Prostate gland (tissue), 2 donors: ENCODE data around the gene SUMO2. TPM values are rescaled to one million over a fixed set of nuclear protein-coding genes. Genes with fewer than 3 reads are reported as not detected.
"Not testable (repeated sequence)": the region's sequence is repeated elsewhere in the genome, so short reads cannot be mapped to it uniquely, and the experiment has no call there.

Experiments
- DNase-seq: peaks from one replicate; pipeline ENCODE4 v3.0.0-alpha.2; 2019; ENCODE audit warnings: low spot score
- H3K27ac ChIP-seq, 2 donors: fragments of 200-600 bp; sonication (generic); 2 replicates each; pipeline ENCODE4 v1.5.1; 2017 to 2019
- H3K27me3 ChIP-seq: fragments of 200-600 bp; sonication (generic); replicated peaks from 2 replicates; pipeline ENCODE4 v1.5.1; 2019; ENCODE audit not compliant: insufficient read depth
- H3K36me3 ChIP-seq, 2 donors: fragments of 200-600 bp; sonication (generic); 1 replicate in 1 of 2; 2 replicates in 1 of 2; pipeline versions ENCODE4 v1.5.1 to v1.8.1; 2017 to 2019
- H3K4me1 ChIP-seq: fragments of 200-600 bp; sonication (generic); replicated peaks from 2 replicates; pipeline ENCODE4 v1.5.1; 2019
- H3K4me3 ChIP-seq, 2 donors: fragments of 200-600 bp; sonication (generic); 2 replicates each; pipeline ENCODE4 v1.5.1; 2017 to 2019
- H3K9me3 ChIP-seq: fragments of 200-600 bp; sonication (generic); 2 replicates; pipeline ENCODE4 v1.5.1; 2017
- CTCF ChIP-seq, 4 experiments: fragments of 200-600 bp in 2 of 4; fragments of 450-650 bp in 2 of 4; sonication (generic) in 2 of 4; IDR thresholded peaks; 1 replicate in 3 of 4; 2 replicates in 1 of 4; pipeline ENCODE4 v1.5.1; 2016 to 2019; ENCODE audit warnings: antibody characterized with exemption in 4 of 4, mild to moderate bottlenecking in 2 of 4, moderate library complexity in 2 of 4
- POLR2A ChIP-seq: fragments of 450-650 bp; IDR thresholded peaks from one replicate; pipeline ENCODE4 v1.6.1; 2016; ENCODE audit warnings: antibody characterized with exemption, mild to moderate bottlenecking
- POLR2AphosphoS5 ChIP-seq: sonication (generic); formaldehyde crosslinking; IDR thresholded peaks from one replicate; pipeline ENCODE4 v1.6.1; 2017; ENCODE audit warnings: antibody characterized with exemption
- WGBS: methylation state at CpG from one replicate; pipeline ENCODE4 v1.1.5; 2018; 5-methylcytosine and 5-hydroxymethylcytosine counted together
- intact Hi-C: fragments of 100-400 bp; cut with DNase I; formaldehyde crosslinking; loops from one replicate; pipeline ENCODE4 v1.14.2; 2022
- total RNA-seq, 2 donors: library from RNA; depleted of rRNA; stranded (reverse); fragments of >200 nt; gene quantifications; one replicate each; pipeline ENCODE4 v1.1.0, GENCODE V29; 2016

SUMO2 gene
- total RNA-seq, 2 donors from 2014 or later = 79.7 to 97.2 TPM

DNA sequence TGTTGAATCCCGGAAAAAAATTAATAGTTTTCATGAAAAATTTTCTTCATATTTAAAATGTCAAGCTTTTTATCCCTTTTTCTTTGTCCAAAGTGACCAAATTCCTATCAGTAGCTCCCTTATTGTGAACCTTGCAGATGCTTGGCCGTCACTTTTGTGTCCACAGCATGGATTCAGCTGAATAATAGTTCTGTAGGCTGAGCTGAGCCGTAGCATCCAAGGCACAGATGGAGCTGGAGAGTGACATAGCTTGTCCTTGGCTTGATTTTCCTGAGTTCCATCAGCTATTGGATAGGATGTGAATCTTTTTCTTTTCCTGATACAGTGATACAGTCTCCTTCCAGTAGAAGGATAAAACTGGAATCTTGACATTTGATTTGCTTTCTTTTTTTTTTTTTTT is 26.3 kb upstream of the SUMO2 start:
- WGBS = 78% methylated on average over 3 of the region's 3 CpGs
- Histone ChIP-seq H3K4me1 (no peaks in the 10 kb centered on the region), H3K27ac (no peak overlapping the region), H3K9me3 (no peaks in the 10 kb centered on the region), H3K4me3 (no peak overlapping the region), H3K36me3 (no peaks in the 10 kb centered on the region), H3K27me3 (no peaks in the 10 kb centered on the region)
- no peak for DNase-seq
- intact Hi-C loops = no loop called here
- TF ChIP-seq POLR2AphosphoS5 = no peak
- no peak for TF ChIP-seq POLR2A
- no peak for TF ChIP-seq CTCF (IDR thresholded peaks at IDR 0.05)

- no peaks in the 10 kb centered on the region for H3K4me1 ChIP-seq
- intact Hi-C loops = no loop called here
- H3K4me3 ChIP-seq = no peak overlapping the region
- 86% methylated on average over 9 of the region's 9 CpGs for WGBS
- no peaks in the 10 kb centered on the region for H3K36me3 ChIP-seq
- no peaks in the 10 kb centered on the region for H3K9me3 ChIP-seq
- no peaks in the 10 kb centered on the region for H3K27me3 ChIP-seq
- DNase-seq = no peak
- no peak overlapping the region for H3K27ac ChIP-seq
- no peak for TF ChIP-seq CTCF (IDR thresholded peaks at IDR 0.05)
- no peak for TF ChIP-seq POLR2AphosphoS5
- no peak for TF ChIP-seq POLR2A
These were observed 25.4 kb upstream of the SUMO2 start for GRCh38 chr17:75208161-75208560.

DNA sequence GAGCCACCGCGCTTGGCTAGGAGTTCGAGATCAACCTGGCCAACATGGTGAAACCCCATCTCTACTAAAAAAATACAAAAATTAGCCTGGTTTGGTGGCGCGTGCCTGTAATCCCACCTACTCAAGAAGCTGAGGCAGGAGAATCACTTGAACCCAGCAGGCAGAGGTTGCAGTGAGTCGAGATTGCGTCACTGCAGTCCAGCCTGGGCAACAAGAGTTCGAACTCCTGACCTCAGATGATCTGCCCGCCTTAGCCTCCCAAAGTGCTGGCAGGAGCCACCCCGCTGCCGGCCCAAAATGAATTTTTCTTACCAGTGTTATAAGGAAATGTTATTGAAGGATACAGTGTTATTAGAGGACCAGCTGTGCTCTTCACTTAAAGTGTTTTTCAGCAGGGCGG is 25.0 kb upstream of the SUMO2 start:
- Histone ChIP-seq H3K4me3 (no peak overlapping the region), H3K27ac (no peak overlapping the region), H3K4me1 (no peaks in the 10 kb centered on the region), H3K9me3 (no peaks in the 10 kb centered on the region), H3K27me3 (no peaks in the 10 kb centered on the region), H3K36me3 (no peaks in the 10 kb centered on the region)
- no peak for DNase-seq
- intact Hi-C loops = no loop called here
- 86% methylated on average over 12 of the region's 12 CpGs for WGBS
- TF ChIP-seq POLR2AphosphoS5 (no peak), CTCF (IDR thresholded peaks at IDR 0.05) (no peak), POLR2A (no peak)

DNA sequence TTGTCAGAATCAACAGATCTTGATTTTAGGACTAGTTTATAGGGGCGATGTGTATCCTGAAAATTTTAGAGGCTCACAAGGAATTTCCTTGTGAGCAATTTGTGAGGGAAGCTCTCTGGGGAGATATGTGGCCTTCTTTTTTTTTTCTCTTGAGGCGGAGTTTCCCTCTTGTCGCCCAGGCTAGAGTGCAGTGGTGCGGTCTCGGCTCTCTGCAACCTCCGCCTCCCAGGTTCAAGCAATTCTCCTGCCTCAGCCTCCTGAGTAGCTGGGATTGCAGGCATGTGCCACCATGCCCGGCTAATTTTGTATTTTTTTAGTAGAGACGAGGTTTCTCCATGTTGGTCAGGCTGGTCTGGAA is 24.3 kb upstream of the SUMO2 start:
- DNase-seq, H3K4me1 ChIP-seq, H3K36me3 ChIP-seq, H3K27me3 ChIP-seq, intact Hi-C loops, H3K27ac ChIP-seq, H3K9me3 ChIP-seq, H3K4me3 ChIP-seq: not testable (repeated sequence)
- WGBS = 83% methylated on average over 8 of the region's 8 CpGs

- no peak for DNase-seq
- Histone ChIP-seq H3K9me3 (no peaks in the 10 kb centered on the region), H3K4me3 (peak overlapping the region; percentile 74 to 85), H3K4me1 (no peaks in the 10 kb centered on the region), H3K27ac (peak overlapping the region; percentile 85 to 93), H3K27me3 (no peaks in the 10 kb centered on the region), H3K36me3 (no peaks in the 10 kb centered on the region)
- 0% methylated on average over 22 of the region's 22 CpGs for WGBS
- intact Hi-C loops = loop anchor here (2.0 kb wide), 1 partner anchor 91 kb away; no protein-coding TSS in a partner anchor
- TF ChIP-seq POLR2AphosphoS5 (no peak), CTCF (IDR thresholded peaks at IDR 0.05) (no peak), POLR2A (no peak)
These were observed 23.0 kb upstream of the SUMO2 start for GRCh38 chr17:75205793-75206163.
